ENCODE results near the gene FES.

DNA sequence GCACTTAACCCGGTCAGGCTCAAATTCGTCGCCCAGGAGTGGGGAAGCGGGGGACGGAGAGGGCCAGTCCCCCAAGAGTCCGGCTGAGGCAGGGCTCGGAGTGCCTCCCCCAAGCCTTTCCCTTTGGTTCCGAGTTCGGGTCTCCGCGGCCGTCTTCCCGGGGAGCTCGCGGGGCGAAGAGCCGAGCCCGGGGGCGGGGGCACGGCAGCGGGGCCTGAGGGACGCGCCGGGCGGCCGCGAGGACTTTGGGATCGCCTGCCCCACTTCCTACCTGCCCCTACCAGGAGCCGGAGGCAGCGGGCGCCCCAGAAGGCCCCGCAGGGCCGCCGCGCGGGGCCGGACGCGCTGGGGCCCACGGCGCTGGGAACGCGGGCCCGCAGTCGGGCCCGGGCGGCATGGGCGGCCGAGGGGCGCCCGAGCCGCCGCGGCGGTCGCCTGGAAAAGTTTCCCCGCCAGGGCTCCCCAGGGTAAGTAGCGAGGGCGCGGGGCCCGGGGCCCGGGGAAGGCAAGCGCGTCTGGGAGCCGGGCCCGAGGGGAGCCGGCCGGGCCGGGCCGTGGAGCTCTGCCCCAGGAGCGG lies 13.1 kb upstream of the FES start:
- TF ChIP-seq, protein P1, sequence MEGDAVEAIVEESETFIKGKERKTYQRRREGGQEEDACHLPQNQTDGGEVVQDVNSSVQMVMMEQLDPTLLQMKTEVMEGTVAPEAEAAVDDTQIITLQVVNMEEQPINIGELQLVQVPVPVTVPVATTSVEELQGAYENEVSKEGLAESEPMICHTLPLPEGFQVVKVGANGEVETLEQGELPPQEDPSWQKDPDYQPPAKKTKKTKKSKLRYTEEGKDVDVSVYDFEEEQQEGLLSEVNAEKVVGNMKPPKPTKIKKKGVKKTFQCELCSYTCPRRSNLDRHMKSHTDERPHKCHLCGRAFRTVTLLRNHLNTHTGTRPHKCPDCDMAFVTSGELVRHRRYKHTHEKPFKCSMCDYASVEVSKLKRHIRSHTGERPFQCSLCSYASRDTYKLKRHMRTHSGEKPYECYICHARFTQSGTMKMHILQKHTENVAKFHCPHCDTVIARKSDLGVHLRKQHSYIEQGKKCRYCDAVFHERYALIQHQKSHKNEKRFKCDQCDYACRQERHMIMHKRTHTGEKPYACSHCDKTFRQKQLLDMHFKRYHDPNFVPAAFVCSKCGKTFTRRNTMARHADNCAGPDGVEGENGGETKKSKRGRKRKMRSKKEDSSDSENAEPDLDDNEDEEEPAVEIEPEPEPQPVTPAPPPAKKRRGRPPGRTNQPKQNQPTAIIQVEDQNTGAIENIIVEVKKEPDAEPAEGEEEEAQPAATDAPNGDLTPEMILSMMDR (conservative IDR thresholded peaks at IDR 0.05 in 1 of 2, IDR thresholded peaks at IDR 0.05 in 1 of 2; ENCODE audit: low read depth in 1 of 2, low read length in 2 of 2), result no peak
- TF ChIP-seq EZH2 (IDR thresholded peaks at IDR 0.05; ENCODE audit: low read length, missing control alignments), result no peak
